ENCODE data around the gene CLDN25. TPM values are rescaled to one million over a fixed set of nuclear protein-coding genes. Genes with fewer than 3 reads are reported as not detected.

CLDN25 gene
- total RNA-seq, 1 donor from 2014 or later = not detected

- no peak overlapping the region for H3K27ac Mint-ChIP-seq
- H3K4me3 Mint-ChIP-seq = no peak overlapping the region
- H3K4me1 Mint-ChIP-seq = no peaks in the 10 kb centered on the region
- H3K27me3 Mint-ChIP-seq = no peaks in the 10 kb centered on the region
- peaks cover 41% of the 10 kb centered on the region for H3K36me3 Mint-ChIP-seq (ENCODE audit: low read depth)
- intact Hi-C loops (cut with micrococcal nuclease) = no loop called here
- H3K9me3 Mint-ChIP-seq = peaks cover 3% of the 10 kb centered on the region
- no peak for DNase-seq
Observed at GRCh38 chr11:113829751-113830150, 50.2 kb downstream of the CLDN25 start.

Other genes starting within 250 kb of the CLDN25 start
- gene TMPRSS5, start 73.5 kb upstream of the CLDN25 start, total RNA-seq = 1.2 and 2.6 TPM in 2 replicates
- gene ZW10, start 6.1 kb upstream of the CLDN25 start, total RNA-seq = 21.3 and 24.2 TPM in 2 replicates
- gene USP28, start 95.8 kb downstream of the CLDN25 start, total RNA-seq = 34.8 and 36.2 TPM in 2 replicates
- gene HTR3B, start 125.0 kb downstream of the CLDN25 start, total RNA-seq = not detected in 2 replicates
- not detected in 2 replicates for gene HTR3A, start 195.3 kb downstream of the CLDN25 start, total RNA-seq